Parathyroid adenoma (tissue), 2 donors: ENCODE data around the gene MEIS1.

Source experiments
- H2AFZ ChIP-seq: fragments of 300-600 bp; sonication (generic); one replicate; pipeline ENCODE4 v1.7.0; 2017; ENCODE audit warnings: antibody characterized with exemption, mild to moderate bottlenecking
- H3K27ac ChIP-seq: fragments of 300-600 bp; sonication (generic); one replicate; pipeline ENCODE4 v1.7.0; 2017
- H3K27me3 ChIP-seq: fragments of 300-600 bp; sonication (generic); one replicate; pipeline ENCODE4 v1.7.0; 2017; ENCODE audit warnings: low read length; ENCODE audit not compliant: control insufficient read depth, insufficient read depth
- H3K36me3 ChIP-seq: fragments of 300-600 bp; sonication (generic); one replicate; pipeline ENCODE4 v1.7.0; 2017; ENCODE audit warnings: low read length; ENCODE audit not compliant: control insufficient read depth, insufficient read depth
- H3K4me1 ChIP-seq: fragments of 300-600 bp; sonication (generic); one replicate; pipeline ENCODE4 v1.7.0; 2017; ENCODE audit warnings: control low read depth
- H3K4me2 ChIP-seq: fragments of 300-600 bp; sonication (generic); one replicate; pipeline ENCODE4 v1.7.0; 2017; ENCODE audit warnings: low read length
- H3K4me3 ChIP-seq: fragments of 300-600 bp; sonication (generic); one replicate; pipeline ENCODE4 v1.7.0; 2017; ENCODE audit warnings: low read depth, low read length
- H3K79me2 ChIP-seq: fragments of 300-600 bp; sonication (generic); one replicate; pipeline ENCODE4 v1.7.0; 2017; ENCODE audit warnings: control low read depth
- H3K9ac ChIP-seq: fragments of 300-600 bp; sonication (generic); one replicate; pipeline ENCODE4 v1.7.0; 2017; ENCODE audit warnings: mild to moderate bottlenecking
- H3K9me3 ChIP-seq: fragments of 300-600 bp; sonication (generic); one replicate; pipeline ENCODE4 v1.7.0; 2017; ENCODE audit warnings: low read length; ENCODE audit not compliant: control insufficient read depth
- CTCF ChIP-seq: fragments of 300-600 bp; sonication (generic); IDR thresholded peaks from one replicate; pipeline ENCODE4 v1.7.0; 2017; ENCODE audit warnings: antibody characterized with exemption, mild to moderate bottlenecking
- donor health status: primary hyperparathyroidism.

The MEIS1 gene

GRCh38 chr2:66601624-66602023 lies 166.7 kb downstream of the MEIS1 start:
- no peaks in the 10 kb centered on the region for H3K79me2 ChIP-seq
- H3K9me3 ChIP-seq = no peaks in the 10 kb centered on the region
- no peak for TF ChIP-seq CTCF
- no peak overlapping the region for H3K4me2 ChIP-seq
- no peaks in the 10 kb centered on the region for H3K4me1 ChIP-seq
- no peak overlapping the region for H3K9ac ChIP-seq
- H2AFZ ChIP-seq = no peak overlapping the region
- no peak overlapping the region for H3K27ac ChIP-seq
- no peak overlapping the region for H3K4me3 ChIP-seq
- no peaks in the 10 kb centered on the region for H3K27me3 ChIP-seq
- H3K36me3 ChIP-seq = no peaks in the 10 kb centered on the region

GRCh38 chr2:66602341-66602740 lies 167.4 kb downstream of the MEIS1 start:
- Histone ChIP-seq H3K36me3 (no peaks in the 10 kb centered on the region), H3K9me3 (no peaks in the 10 kb centered on the region), H3K4me3 (no peak overlapping the region), H3K4me2 (no peak overlapping the region), H3K27me3 (no peaks in the 10 kb centered on the region), H2AFZ (no peak overlapping the region), H3K79me2 (no peaks in the 10 kb centered on the region), H3K4me1 (no peaks in the 10 kb centered on the region), H3K27ac (no peak overlapping the region), H3K9ac (no peak overlapping the region)
- TF ChIP-seq CTCF = no peak

GRCh38 chr2:66604326-66604725 lies 169.4 kb downstream of the MEIS1 start:
- Histone ChIP-seq H3K27ac (no peak overlapping the region), H3K4me3 (no peak overlapping the region), H3K4me1 (no peaks in the 10 kb centered on the region), H3K27me3 (no peaks in the 10 kb centered on the region), H3K79me2 (no peaks in the 10 kb centered on the region), H3K9me3 (no peaks in the 10 kb centered on the region), H2AFZ (no peak overlapping the region), H3K9ac (no peak overlapping the region), H3K4me2 (no peak overlapping the region), H3K36me3 (no peaks in the 10 kb centered on the region)
- no peak for TF ChIP-seq CTCF

- Histone ChIP-seq H3K27me3 (no peaks in the 10 kb centered on the region), H3K9me3 (no peaks in the 10 kb centered on the region), H3K4me2 (no peak overlapping the region), H3K4me3 (no peak overlapping the region), H3K4me1 (no peaks in the 10 kb centered on the region), H3K27ac (no peak overlapping the region), H3K79me2 (no peaks in the 10 kb centered on the region), H3K9ac (no peak overlapping the region), H2AFZ (no peak overlapping the region), H3K36me3 (no peaks in the 10 kb centered on the region)
- TF ChIP-seq CTCF = no peak
Observed at GRCh38 chr2:66604976-66605375, 170.1 kb downstream of the MEIS1 start.

GRCh38 chr2:66607152-66607551 lies 172.2 kb downstream of the MEIS1 start:
- H3K9me3 ChIP-seq = no peaks in the 10 kb centered on the region
- H3K4me2 ChIP-seq = no peak overlapping the region
- no peak overlapping the region for H2AFZ ChIP-seq
- H3K9ac ChIP-seq = no peak overlapping the region
- no peaks in the 10 kb centered on the region for H3K27me3 ChIP-seq
- no peak overlapping the region for H3K27ac ChIP-seq
- H3K79me2 ChIP-seq = no peaks in the 10 kb centered on the region
- no peaks in the 10 kb centered on the region for H3K4me1 ChIP-seq
- no peak overlapping the region for H3K4me3 ChIP-seq
- TF ChIP-seq CTCF = no peak
- H3K36me3 ChIP-seq = no peaks in the 10 kb centered on the region
